NB4 (cell line): ENCODE measurements around the gene LHX6.

Experiments
- DNase-seq: peaks from one replicate; pipeline ENCODE4 v3.0.0; 2010; ENCODE audit warnings: low read depth
- H3K4me3 ChIP-seq: one replicate; pipeline ENCODE4 v1.5.1; 2011; ENCODE audit warnings: mild to moderate bottlenecking, low read depth, low read length, moderate library complexity
- MAX ChIP-seq: IDR thresholded peaks from 2 replicates; pipeline ENCODE4 v1.6.1; 2011; ENCODE audit warnings: low read depth, low read length
- MYC ChIP-seq: IDR thresholded peaks from 2 replicates; pipeline ENCODE4 v1.6.1; 2011; ENCODE audit warnings: low read depth, low read length
- POLR2A ChIP-seq: IDR thresholded peaks from 2 replicates; pipeline ENCODE4 v1.6.1; 2011; ENCODE audit warnings: mild to moderate bottlenecking; ENCODE audit not compliant: insufficient read length; ENCODE audit errors: extremely low read depth
- TF ChIP-seq, protein P1 (sequence below): IDR thresholded peaks from one replicate; pipeline ENCODE4 v1.5.1; 2012; ENCODE audit warnings: low read depth, low read length

LHX6 gene

GRCh38 chr9:122256206-122256605 is 27.4 kb upstream of the LHX6 start:
- DNase-seq: no peak
- no peak overlapping the region for H3K4me3 ChIP-seq
- TF ChIP-seq MYC (no peak), MAX (no peak), POLR2A (no peak)
- TF ChIP-seq, protein P1, sequence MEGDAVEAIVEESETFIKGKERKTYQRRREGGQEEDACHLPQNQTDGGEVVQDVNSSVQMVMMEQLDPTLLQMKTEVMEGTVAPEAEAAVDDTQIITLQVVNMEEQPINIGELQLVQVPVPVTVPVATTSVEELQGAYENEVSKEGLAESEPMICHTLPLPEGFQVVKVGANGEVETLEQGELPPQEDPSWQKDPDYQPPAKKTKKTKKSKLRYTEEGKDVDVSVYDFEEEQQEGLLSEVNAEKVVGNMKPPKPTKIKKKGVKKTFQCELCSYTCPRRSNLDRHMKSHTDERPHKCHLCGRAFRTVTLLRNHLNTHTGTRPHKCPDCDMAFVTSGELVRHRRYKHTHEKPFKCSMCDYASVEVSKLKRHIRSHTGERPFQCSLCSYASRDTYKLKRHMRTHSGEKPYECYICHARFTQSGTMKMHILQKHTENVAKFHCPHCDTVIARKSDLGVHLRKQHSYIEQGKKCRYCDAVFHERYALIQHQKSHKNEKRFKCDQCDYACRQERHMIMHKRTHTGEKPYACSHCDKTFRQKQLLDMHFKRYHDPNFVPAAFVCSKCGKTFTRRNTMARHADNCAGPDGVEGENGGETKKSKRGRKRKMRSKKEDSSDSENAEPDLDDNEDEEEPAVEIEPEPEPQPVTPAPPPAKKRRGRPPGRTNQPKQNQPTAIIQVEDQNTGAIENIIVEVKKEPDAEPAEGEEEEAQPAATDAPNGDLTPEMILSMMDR: no peak

DNA sequence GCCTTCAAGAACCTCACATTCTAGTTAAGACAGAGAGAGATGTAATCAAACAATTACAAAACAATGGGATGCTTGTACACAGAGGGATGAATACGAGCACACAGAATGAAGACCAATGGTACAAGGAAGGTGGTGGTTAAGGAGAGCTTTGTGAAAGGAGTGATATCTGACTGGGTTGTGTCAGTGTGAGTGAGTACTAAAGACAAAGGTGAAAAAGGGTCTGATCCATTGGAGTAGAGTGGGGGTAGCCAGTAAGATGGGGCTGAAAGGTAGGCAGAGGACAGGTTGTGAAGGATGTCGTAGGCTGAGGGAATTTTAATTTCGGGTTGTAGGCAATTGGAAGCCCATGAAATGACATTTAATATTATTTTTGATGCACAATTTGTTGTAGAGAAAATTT is 26.0 kb upstream of the LHX6 start:
- DNase-seq: no peak
- H3K4me3 ChIP-seq: no peak overlapping the region
- no peak for TF ChIP-seq MAX
- TF ChIP-seq MYC: no peak
- TF ChIP-seq, protein P1: no peak
- no peak for TF ChIP-seq POLR2A

- no peak for DNase-seq
- H3K4me3 ChIP-seq: no peak overlapping the region
- TF ChIP-seq MYC (no peak), MAX (no peak), POLR2A (no peak)
- TF ChIP-seq, protein P1: no peak
These were observed 24.0 kb upstream of the LHX6 start for GRCh38 chr9:122252796-122253195.

- DNase-seq: no peak
- TF ChIP-seq, protein P1: no peak
- TF ChIP-seq MAX (no peak), MYC (no peak), POLR2A (no peak)
- no peak overlapping the region for H3K4me3 ChIP-seq
These were observed 22.6 kb upstream of the LHX6 start for GRCh38 chr9:122251351-122251750.

DNA sequence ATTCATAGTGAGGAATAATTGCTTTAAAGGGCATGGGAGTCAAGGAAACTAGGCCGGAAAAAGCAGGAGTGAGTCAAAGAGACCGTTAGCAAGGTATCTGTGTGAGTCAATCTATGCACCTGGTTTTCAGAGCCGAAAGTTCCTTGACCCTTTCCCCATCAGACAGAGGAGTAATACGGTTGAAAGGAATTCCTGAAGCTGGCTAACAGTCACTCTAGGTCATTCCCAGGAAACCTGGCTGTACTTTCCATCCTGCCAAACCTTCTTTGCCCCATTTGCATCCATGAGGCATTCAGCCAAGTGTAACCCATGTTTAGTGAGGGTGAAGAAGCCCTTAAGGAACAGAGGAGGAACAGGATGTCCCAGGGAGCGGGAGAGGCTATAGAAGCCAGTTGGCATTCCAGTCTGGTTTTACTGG is 19.7 kb upstream of the LHX6 start:
- H3K4me3 ChIP-seq: no peak overlapping the region
- TF ChIP-seq, protein P1: no peak
- TF ChIP-seq MAX (no peak), POLR2A (no peak), MYC (no peak)
- no peak for DNase-seq

DNA sequence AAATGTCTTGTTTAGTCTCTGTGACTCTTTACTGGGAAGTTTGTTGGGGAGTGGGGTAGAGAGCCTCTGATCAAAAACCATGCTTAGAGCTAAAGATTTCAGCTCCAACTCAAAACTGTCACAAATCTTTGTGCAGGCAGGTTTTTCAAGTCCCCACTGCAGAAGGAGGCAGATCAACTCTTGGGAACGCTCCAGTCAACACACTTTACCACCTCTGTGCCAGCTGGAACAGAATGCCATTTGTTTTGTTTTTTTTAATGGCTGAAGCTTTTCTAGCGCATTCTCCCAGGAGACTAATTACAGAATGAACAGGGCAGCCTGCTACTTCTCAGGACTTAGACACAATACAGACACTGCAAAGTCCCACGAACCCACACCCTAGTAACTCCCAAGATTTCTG is 17.9 kb upstream of the LHX6 start:
- TF ChIP-seq POLR2A (no peak), MAX (no peak), MYC (no peak)
- TF ChIP-seq, protein P1: no peak
- DNase-seq: no peak
- H3K4me3 ChIP-seq: no peak overlapping the region
